GM21367 (cell line): ENCODE data around the gene GIPC3.

Experiments
- ATAC-seq: cut with Tn5 transposase; IDR thresholded peaks from one replicate; pipeline ENCODE4 v1.9.1; 2021; ENCODE audit not compliant: unreplicated experiment

GIPC3 gene

DNA sequence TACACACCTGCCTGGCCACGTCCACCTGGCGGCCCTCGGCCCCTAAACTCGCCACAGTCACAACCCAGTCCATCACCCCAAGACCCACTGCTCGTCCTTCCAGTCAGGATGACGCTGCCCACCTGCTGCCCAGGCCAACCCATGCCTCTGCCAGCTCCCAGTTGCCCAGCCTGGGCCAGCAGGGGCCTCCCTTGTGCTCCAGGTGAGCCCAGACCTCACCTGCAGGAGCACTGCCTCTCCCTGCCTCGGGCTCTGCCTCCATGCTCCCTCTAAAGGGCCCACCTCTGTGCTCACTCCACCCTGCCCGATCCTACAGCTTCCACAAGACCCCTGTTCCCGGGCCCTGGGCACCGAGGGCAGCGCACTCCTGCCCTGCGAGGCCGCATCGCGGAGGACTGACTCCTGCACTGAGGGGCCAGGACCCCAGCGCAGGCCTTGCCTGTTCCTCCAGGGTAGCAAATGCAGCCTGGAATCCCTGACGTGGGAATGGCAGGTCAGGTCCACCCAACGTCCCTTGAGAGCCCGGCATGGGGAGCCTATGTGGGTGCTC is 49.3 kb downstream of the GIPC3 start:
- ATAC-seq, result no peak

DNA sequence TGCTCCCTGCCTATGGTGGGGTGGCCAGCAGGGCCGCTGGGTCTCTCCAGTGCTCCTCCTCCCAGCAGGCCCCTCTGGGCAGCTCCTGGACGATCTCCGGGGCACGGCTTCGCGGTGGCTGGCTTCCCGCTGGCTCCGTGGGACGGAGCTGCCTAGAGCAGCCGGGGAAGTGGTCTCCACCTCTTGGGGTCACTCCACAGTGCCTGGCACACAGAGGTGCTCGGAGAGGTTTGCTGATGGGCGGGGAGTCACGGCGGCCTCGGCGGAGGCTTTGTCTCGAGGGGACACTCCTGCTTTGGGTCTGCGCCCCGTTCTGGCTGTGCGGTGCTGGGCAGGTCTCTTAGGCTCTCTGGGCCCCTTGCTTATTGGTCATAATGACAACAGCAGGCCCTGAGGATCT is 51.2 kb downstream of the GIPC3 start:
- no peak for ATAC-seq

DNA sequence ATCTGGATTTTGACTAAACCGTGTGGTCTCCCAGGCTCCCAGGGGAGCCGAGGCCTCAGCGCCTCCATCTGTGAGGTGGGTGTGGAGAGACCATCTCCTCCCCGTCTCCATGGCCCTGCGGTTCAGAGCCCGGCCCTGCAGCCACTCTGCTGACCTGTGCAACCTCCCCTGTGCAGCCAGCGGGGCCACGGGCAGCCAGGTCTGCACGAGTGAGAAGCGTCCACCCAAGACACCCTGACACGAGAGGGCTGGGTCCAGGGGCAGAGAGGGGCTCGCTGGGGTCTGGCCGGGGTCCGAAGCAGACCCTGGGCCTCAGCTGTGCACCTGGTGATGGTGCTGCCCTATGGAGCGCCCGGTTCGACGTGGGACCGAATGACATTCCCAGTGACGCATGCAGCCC is 51.7 kb downstream of the GIPC3 start:
- ATAC-seq, result no peak

DNA sequence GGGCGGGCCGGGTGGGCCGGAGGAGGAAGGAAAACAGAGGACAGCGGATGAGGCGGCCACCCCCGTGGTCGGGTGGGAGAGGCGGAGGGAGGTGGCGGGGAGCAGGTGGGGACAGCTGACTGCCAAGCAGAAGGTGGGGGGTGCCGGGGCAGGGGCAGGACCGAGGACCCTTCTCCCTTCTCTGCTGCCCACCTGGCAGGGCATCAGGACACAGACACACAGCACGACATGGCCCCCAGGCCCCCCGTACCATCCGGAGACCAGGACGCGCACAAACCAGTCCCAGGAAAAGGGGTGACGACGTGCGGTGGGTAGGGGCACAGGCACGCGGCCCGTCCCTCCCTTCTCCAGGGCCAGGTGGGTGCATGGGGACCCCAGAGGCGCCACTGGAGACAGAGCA is 52.3 kb downstream of the GIPC3 start:
- ATAC-seq, result no peak

DNA sequence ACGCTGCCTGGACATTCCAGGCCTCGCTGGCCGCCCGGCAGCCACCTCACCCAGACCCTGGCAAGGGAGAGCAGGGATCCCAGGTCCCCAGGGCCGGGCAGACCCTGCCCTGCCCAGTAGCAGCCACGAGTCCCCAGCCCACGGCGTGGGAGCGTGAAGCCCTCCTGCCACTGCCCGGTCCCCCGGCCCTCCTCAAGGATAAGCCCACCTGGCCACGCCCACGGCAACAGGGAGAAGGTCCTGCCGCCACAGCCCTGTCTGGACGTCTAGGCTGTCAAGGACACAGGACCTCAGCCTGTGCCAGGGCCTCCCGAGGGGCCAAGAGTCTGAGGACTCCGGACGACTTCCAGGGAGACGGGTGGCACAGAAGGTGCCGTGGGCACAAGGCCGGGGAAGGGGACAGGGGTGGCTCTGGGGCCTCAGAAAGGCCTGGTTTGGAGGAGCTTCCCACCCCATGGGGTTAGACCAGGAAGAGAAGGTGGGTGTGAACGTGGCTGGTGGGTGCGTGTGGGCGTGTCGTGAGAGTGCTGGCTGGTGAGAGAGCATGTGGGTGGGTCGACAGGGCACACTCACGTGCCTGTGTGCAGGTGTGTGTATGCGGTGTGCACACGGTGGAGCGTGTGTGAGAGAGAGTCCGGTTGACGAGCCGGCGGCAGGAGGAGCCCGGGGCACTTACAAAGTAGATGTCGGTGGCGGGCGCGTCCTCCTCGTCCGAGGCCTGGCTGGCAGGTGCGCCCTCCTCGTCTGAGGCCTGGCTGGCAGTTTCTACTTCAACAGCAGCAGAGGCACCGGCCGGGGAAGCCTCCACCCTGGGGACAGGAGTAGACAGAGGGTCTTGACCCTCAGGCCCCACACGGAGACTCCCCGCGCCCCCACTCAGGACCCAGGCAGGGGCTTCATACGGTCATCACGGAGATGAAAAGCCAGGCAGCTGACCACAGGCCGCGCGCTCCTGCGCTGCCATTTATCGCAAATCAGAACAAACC is 53.2 kb downstream of the GIPC3 start:
- ATAC-seq, result no peak

DNA sequence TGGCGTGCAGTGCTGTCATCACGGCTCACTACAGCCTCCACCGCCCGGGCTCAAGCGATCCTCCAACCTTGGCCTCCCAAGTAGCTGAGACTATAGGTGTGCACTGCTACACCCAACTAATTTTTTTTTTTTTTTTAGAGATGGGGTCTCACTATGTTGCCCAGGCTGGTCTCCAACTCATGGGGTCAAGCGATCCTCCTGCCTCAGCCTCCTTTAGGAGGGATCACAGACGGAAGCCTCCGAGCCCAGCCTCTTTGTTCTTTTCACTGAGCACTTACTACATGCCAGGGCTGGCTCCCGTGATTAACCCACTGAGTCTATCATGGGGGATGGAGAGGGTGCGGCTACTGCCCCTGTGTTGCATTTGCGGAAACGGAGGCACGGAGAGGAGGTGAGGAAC is 54.2 kb downstream of the GIPC3 start:
- ATAC-seq, result no peak

DNA sequence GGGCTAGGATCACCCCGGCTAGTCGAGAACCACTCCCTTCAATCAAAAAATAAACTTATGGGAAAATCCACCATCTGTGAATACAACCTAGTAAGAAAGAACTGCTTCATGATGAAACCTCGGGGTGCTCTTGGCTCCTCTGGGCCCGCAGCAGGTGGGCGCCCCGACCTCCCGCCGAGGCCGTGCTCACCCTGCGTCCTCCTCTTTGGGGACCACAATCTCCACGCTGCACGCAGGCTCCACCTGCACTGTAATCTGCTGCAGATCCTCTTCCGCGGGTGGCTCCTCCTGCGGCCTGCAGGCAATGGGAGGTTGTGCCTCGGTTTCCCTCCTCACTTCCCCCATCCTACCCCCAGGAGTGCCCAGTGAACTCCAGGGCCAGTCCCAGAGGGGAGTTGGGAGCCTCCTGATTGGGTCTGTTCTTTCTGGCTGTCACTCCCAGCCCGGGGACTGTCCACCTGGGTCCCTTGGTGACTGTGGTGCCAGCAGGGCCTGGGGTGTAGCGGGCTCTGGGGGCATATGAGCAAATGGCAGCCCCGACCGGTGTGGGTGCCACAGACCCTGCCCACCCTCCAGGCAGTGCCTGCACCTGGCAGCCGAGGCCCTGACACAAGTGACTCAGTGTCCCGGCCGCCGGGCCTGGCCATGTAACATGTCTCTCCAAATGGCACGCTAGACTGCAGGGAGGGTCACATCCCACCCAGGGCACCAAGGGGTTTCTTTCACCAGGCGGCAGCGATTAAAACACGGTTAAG is 56.4 kb downstream of the GIPC3 start:
- ATAC-seq, result no peak

DNA sequence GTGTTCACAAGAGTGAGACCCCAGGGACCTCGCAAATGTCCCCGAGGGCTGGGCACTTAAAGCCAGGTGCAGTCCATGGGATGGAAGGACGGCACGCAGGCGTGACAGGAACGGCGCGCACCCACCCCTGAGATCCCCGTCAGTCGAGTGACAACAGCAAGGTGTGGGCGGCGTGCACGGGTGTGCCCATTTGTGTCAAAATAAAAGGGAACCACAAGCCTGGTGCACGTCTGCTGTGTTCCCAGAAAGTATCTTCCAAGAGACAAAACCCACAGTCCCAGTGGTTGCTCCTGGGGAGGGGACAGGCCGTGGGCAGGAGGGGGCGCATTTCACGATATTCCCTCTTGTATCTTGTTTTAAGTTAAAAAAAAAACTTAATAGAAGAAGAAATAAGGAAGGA is 57.0 kb downstream of the GIPC3 start:
- ATAC-seq, result no peak
